Fibroblast of skin of back (primary cell): ENCODE data around the gene TOX2.

ENCODE experiments used
- DNase-seq: peaks from one replicate; pipeline ENCODE4 v3.0.0-alpha.2; 2013

TOX2 gene

DNA sequence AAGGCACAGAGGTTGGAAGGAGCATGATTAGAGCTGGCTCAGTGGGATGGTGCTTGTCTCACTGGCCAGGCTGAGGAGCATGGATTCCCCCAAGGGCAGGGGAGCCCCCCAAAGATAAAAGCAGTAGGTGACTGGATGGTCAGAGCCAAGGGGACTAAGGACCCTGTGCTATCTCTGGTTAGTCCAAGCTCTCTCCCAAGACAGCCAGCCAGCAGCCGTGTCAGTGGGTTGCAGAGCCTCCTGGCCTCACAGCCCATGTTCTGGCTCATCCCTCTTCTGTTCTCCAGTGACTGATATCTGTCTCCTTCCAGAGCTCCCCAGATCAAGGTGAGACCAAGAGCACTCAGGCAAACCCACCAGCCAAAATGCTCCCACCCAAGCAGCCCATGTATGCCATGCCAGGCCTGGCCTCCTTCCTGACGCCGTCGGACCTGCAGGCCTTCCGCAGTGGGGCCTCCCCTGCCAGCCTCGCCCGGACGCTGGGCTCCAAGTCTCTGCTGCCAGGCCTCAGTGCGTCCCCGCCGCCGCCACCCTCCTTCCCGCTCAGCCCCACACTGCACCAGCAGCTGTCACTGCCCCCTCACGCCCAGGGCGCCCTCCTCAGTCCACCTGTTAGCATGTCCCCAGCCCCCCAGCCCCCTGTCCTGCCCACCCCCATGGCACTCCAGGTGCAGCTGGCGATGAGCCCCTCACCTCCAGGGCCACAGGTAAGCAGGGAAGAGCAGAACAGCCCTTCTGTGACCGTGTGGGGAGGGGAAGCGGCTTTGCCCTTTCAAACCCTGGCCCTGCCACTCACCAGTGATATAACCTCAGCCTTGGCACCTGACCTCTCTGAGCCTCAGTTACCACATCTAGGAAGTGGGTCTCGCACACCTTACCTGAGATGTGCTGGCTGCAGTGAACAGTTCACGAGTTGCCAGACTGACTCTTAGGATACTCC lies 151.0 kb downstream of the TOX2 start:
- DNase-seq: no peak

DNA sequence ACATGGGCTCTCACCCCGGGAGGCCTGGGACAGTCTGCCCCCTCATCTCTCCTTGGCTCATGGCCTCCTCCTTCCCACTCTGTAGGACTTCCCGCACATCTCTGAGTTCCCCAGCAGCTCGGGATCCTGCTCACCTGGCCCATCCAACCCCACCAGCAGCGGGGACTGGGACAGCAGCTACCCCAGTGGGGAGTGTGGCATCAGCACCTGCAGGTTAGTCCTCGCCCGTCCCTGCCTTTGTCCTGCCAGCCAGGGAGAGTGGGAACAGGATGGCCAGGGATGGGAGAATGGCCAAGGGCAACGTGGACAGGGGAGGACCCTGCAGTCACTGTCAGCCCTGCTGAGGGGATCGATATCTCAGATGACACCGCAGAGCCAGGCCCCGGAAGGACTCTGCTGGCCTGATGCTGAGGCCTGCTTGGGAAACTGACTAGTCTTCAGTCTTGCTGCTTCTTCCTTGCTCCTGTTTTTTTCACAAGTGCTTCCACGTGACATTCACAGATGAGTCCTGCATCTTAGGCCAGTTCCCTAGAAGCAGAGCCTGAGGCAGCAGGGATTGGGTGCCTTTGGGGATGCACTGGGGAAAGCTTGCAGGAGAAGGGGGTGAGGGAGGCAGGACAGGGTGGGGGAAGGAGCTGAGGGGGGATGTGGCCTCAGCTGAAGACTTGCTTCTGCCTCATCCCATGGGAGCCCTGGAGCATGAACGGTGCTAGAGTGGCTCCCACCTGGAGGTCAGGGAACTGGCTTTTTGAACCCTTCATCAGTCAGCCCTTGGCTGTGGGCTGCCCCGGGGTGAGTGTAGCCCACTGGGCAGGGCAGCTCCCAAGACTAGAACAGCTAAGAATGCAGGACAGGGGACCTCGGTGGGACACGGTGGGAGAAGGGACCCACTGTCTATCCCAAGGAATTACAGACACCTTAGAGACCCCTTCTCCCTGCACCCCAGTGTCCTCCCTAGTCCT lies 152.3 kb downstream of the TOX2 start:
- no peak for DNase-seq

DNA sequence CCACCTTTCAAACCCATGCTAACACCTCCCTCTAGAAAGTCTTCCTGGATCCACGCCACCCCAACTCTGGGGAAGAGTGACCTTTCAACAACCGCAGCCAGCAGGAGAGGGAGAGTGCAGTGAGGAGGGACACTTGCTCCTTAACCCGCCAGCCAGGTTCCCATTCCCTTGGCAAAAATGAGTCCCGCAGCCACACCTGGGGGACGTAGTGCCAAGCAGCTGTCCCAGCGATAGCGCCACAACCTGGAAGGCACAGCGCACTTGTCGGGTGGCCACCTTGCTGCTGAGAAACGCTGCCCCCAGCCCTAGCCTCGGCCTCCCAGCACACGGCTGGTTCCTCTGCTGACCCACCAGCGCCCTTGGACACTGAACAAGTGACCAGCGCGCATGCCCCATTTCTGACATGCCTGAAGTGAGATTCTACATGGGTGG lies 153.0 kb downstream of the TOX2 start:
- no peak for DNase-seq

DNA sequence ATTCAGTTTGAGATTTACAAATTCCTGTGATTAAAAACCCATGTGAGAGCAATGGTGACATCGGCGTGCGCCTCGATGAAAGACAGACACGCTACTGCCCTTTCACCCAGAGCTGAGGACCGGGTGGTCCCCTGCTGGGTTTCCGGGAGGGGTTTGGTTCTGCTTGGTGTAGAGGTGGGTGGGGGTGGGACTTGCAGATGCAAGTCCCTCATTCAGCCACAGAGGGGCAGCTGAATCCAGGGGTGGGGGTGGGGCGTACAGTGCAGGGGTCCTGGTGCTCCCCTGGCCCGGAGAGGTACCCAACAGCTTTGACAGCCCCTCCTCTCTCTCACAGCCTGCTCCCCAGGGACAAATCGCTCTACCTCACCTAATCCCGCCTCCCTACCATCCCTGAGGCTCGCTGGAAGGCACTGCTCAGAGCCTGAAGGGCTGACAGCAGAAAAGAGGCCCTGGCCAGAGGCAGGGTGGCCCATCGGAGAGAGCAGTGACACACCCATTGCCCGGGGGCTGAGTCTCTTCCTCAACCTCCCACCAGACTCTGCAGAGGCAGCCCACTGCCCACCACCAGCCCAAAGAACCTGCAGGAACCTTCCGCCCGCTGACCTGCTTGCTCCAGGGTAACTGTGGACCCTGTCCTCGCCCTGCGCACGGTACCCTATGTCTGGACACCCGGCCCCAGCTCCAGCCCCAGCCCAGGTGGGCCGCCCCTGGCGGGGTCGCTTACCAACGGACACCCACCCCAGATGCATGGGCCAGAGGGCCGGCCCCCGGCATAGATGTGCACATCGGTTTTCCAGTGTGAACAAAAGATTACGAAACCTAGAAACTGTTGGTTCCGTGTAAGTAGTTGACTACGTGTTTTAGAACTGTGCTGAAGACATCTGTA lies 153.9 kb downstream of the TOX2 start:
- DNase-seq: no peak

DNA sequence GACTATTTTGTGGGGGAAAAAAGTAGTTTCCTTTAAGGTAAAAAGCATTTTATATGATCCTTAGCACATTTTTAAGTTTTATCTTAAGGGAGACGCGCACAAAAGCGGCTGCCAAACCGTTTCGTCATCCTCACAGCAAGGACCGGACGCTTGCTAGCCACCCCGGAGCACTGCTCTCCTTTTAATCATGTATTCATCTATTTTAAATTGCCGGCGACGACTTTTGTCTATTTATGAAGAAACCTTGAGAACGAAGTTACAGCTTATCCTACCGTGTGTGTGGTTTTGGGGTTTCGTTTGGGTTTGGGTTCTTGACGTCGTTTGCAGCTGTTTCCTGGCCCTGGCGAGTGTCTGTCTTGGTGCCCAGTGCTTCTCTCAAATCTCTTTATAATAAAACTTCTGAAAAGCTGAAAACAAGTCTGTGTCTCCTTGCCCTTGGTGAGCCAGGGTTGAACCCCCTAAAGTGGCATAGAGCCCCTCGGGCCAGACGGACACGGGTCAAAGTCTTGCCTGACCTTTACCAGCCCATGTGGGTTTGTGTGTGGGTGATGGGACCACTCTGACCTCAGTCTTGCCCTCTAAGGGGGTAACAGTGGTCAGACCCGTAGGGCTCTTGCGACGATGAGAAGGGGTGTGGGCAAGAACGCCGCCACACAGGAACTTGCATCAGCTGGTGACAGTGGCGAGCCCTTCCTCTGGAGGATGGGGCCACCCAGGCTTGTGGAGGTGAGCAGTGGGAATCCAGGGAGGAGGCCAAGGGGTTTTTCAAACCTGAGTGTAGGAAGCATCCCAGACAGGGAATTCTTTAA lies 154.8 kb downstream of the TOX2 start:
- DNase-seq: no peak

DNA sequence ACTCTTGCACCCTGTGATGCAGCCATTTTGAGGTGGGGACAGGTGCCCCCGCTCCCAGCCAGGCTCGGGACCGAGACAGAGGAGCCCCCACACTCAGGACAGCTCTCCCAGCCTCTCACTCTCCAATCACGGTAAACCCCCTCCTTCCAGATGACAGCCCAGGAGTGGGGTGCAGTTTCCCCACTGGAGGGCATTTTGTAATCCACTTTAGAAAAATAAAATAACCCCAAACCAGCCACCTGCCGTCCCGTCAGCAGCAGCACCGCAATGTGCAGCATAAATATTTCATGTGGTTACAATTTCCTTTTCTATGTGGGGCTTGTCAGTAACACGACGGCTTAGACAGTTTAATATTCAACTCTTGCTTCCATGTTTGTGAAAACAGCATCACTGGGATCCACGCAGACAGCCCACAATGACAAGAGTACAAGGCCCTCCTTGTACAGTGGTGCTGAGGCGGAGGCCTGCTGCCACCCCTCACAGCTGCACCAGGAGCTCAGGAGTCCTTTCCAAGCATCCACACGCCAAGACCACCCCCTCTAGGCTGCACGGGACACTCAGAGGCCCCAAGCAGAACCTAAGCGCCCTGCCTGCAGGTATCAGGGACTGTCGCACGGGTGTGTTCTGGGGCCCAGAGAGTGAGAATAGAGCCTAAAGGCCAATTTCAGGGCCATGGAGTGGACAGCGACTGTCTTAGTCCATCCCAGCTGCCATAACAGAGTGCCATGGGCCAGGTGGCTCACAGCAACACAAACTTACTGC lies 155.7 kb downstream of the TOX2 start:
- no peak for DNase-seq

DNA sequence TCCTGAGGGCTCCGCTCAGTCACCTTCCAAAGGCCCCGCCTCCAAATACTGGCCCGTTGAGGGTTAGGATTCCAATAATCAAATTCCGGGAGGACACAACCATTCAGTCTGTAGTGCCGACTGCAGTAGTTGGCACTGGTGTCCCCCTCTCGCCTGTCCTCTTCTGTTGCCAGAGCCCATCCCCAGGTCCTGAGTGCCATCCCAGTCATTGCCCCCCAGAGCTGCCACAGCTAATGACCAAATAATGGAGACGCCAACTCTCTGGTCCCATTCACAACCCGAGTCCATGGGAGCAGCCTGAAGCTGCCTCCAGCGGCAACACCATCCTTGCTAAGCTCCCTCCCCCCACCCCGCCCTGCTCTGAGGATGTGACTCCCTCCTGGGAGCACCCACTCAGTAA lies 156.4 kb downstream of the TOX2 start:
- no peak for DNase-seq

DNA sequence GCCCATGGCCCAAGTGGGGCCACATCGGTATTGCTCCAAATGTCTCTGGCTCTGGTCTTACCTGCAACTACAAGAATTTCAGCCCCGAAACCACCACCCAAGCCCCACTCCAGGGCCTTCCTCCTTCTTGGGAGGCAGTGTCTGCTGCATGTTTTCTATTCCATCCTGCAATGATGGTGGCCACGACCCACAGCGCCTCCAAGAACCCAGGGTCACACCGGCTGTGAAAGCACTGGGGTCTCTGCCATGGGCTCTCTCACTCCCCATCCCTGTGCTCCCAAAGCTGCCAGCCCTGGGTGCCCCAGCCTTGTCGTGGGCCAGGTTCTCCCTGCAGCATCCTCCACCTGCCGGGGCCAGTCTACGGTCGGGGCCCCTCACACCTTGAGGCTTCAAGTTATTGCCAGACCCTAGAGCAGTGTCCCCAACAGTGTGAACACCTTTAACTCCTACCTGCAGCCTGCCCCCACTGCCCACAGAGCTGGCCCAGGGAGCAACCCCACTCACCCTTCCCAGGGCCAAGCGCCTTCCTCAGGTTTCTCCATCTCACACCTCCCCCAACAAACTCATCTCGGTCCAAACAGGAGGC lies 157.0 kb downstream of the TOX2 start:
- DNase-seq: no peak

DNA sequence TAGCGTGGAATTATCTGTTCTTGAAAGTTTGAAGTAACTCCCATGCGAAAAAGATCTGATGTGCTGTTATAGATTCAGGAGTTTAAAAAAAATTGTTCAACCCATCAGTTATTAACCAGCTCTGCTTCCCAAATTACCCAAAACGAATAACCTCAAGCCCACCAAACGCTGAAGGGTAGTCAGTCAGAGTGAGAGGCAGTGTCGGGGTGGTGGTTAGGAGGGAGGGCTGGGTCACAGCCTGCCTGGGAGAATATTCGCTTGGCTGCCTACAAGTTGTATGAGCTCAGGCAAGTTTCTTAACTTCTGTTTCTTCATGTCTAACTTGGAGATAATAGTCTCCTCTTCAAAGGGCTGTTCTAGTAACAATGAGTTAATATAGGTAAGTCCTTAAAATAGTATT lies 157.7 kb downstream of the TOX2 start:
- DNase-seq: no peak

DNA sequence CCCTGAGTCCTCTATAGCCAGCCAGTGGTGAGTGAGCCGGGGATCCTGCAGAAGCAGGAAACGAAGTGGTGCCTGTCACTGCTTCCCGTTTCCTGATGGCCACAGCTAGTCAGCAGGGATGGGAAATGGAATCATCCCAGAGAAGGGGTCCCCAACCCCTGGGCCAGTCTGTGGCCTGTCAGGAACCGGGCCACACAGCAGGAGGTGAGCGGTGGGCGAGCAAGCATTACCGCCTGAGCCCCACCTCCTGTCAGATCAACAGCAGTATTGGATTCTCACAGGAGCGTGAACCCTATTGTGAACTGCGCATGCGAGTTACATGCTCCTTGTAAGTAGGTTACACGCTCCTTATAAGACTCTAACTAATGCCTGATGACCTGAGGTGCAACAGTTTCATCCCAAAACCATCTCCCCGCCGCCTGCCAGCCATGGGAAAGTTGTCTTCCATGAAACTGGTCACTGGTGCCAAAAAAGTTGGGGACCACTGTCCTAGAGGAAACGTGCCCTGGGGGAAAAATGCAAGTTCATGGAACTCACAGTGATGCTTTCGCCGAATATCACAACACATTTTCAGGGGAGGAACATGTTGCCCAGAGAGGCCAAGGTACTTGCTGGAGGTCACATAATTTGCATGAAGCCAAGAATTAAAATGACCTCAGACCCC lies 158.5 kb downstream of the TOX2 start:
- no peak for DNase-seq

DNA sequence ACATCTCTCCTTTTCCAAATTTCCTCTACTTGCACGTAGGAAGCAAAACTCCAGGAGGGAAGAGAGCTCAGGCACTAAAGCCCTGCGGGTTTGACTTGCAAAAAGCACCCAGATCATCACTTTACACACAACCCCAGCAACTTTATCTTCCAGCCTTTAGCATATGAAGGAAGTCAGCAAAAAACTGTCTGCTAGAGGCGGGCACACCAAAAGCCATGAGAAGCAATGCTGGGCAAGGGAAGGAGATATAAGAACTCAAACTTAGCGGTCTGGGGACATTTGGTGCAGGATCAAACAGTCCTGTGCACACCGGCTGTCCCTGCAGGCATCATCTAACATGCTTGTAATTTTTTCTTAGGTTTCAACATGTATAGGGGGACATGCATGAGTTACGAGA lies 159.0 kb downstream of the TOX2 start:
- no peak for DNase-seq

DNA sequence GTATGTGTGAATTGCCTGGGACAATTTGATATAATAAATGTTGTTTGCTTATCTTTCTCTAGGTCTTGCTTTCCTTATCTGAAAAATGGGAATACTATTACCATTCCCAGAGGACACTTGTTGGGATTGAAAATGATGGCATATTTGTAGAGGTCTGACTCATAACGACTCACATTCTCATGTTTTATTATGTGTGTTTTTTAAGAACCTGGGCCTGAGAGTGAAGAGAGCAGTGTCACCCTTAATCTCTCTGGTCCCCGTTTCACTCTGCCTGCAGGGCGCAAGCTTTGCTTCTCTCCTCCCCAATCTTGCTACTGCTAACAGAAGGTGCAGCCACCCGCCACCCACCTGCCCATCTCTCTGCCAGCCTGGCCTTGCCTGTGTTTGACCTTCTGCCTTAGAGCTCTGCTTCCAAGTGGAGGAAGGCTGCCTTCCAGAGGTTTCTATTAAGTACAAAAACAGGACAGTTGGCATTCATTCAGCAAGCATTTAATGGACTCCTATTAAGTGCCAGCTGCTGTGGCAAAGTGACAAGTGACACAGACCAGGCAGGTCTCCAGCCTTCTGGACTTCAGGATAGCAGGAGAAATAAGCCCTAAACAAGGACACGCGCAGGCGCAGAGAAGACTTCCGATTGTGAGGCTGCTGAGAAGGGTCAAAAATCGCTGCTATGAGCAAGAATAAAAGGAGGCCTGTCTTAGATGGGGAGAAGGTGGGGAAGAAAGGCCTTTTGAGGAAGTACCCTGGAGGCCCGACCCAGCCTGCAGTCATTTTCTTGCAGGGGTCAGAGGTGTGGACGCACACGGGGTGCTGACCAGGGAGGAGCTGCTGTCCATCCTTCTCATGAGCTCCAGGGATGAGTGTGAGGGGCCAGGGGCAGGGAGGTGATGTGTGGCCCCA lies 159.8 kb downstream of the TOX2 start:
- peak; percentile 87 for DNase-seq

DNA sequence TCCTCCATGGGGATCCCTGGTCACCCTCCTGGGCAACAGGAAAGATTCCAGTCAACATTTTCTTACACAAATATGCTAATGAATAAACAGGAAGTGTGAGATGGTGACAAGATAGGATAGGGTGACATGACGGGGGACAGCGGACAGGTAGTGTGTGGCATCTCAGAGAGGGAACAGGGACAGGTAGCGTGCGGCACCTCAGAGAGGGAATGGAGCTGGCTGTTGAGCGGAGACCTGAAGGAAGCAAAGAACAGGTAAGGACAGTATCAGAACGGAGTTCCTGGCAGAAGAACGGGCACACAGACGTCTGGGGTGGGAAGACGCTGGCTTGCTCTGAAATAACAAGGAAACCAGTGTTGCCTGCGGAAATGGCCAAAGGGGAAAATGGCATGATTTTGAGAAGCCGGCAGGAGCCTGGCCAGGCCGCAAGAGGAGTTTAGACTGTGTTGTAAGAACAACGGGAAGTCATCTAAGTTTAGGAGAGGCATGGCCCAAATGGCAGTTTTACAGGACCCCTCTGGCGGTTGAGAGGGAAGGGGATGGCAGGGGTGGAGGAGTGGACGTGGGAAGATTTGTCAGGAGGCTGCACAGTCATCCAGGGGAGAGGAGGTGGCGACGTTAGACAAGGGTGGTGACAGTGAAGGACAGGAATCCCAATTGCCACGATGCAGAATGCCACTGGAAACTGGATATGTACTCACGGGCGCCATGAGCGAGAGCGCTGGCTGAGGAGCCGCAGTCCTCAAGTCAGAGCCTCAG lies 160.7 kb downstream of the TOX2 start:
- no peak for DNase-seq

DNA sequence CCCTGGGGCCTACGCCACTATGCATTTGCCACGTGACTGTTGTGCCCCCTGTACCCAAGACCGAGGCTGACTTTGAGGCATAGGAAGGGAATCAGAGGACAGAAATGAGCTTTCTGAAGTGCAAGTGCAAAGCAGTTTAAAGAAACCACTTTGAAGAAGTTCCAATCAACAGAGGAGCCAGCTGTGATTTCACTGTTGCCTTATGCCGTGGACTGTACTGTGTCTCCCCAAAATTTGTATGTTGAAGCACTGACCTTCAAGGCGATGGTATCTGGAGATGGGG lies 161.2 kb downstream of the TOX2 start:
- DNase-seq: no peak

DNA sequence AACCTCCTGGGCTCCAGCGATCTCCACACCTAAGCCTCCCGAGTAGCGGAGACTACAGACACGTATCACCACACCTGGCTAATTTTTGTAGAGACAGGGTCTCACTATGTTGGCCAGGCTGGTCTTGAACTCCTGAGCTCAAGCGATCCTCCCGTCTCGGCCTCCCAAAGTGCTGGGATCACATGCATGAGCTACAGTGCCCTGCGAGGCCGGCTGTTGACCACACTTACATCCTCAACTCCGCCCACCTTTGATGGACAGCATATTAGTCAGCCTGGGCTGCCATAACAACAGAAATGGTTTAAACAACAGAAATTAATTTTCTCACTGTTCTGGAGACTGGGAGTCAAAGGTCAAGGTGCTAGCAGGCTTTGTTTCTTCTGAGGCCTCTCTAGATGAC lies 164.6 kb downstream of the TOX2 start:
- no peak for DNase-seq

DNA sequence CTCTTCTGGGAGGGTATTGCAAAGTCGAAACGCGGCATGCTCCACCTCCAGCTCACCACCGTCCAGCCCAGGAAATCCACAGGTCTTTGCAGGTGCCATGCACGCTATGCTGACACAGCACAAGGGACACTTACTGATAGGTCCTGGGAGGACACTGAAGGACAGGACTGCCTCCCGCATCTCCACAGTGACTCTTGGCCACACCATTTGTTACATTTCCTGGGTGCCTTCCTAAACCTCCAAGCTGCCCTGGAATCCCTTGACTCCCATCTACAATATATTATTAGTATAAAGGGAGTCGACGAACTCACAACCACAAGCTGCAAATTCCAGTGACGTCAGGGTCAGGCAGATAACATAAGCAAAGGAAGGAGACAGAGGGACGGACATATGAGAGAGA lies 165.4 kb downstream of the TOX2 start:
- DNase-seq: no peak

DNA sequence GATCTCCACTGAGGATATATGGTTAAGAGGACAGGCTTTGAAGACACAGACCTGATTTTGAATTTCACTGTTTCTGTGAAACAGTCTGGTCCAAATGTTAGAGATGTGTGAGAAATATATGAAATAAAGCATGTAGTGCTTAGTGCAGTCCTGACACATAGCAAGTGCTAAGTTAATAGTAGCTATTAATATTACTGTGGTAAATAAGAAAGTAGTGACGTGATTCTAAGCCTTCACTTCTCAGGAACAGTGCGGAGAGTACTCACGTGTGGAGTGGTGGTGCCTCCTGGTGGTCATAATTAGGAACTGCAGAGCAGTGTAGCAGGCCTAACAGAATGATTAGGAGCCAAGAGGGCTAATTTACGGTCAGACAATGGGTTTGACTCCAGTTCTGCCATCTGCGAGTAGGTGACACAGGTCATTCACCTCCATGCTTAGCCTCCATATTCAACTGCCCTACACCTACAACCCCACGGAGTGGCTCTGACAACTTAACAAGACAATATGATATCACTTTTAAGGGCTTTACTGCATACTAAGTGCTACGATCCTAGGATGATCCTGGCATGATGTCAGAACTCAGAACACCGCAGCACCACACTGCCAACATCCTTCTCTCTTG lies 166.1 kb downstream of the TOX2 start:
- DNase-seq: peak; percentile 71

DNA sequence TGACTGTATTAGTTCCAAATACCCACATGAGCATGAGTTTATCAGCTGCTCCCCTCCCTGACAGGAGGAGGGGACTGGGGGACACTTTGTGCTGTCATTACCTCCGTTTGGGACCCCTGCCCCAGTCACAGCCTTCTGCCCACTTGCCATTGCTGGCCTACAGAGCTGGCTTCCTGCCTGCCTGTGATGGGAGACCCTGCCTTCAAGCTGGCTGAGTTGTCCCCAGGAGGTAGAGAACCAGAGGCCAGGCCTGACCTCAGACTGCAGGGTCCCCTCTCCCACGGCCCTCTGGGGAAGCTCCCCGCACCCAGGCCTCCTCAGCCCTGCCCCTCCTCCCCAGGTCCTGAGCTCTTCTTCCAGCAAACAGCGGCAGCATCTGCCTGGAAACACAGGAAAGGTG lies 166.8 kb downstream of the TOX2 start:
- DNase-seq: no peak
